Astrocyte of the cerebellum (primary cell): ENCODE measurements around the gene IL21R.

Experiments used
- DNase-seq: peaks from one replicate; pipeline ENCODE4 v3.0.0-alpha.2; 2011; ENCODE audit warnings: low read depth
- H3K4me3 ChIP-seq: 2 replicates; pipeline ENCODE4 v1.5.1; 2011; ENCODE audit warnings: mild to moderate bottlenecking, low read depth, low read length, moderate library complexity
- CTCF ChIP-seq: IDR thresholded peaks from 2 replicates; pipeline ENCODE4 v1.5.1; 2012; ENCODE audit warnings: low read length, low read depth, moderate library complexity, mild to moderate bottlenecking; ENCODE audit errors: missing control alignments
- in situ Hi-C: cut with HindIII; loops from 2 replicates; pipeline ENCODE4 v1.10.0; 2017; ENCODE audit warnings: low sequenced_read_pairs

The IL21R gene

GRCh38 chr16:27361987-27362386 lies 40.0 kb upstream of the IL21R start:
- no peak overlapping the region for H3K4me3 ChIP-seq
- no peak for TF ChIP-seq CTCF
- in situ Hi-C loops = no loop called here
- no peak for DNase-seq

- no peak for TF ChIP-seq CTCF
- in situ Hi-C loops = no loop called here
- DNase-seq = no peak
- H3K4me3 ChIP-seq = no peak overlapping the region
Observed at GRCh38 chr16:27362570-27363245, 39.3 kb upstream of the IL21R start.

DNA sequence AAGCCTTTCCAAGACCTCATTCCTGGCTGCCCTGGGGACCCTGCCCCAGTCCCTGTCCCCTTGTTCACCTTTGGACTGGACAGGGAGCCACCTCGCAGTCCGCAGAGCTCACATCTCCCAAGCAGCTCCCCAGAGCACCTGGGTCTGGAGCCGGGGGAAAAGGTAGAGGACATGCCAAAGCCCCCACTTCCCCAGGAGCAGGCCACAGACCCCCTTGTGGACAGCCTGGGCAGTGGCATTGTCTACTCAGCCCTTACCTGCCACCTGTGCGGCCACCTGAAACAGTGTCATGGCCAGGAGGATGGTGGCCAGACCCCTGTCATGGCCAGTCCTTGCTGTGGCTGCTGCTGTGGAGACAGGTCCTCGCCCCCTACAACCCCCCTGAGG lies 38.7 kb upstream of the IL21R start:
- no peak for DNase-seq
- in situ Hi-C loops = no loop called here
- no peak for TF ChIP-seq CTCF
- no peak overlapping the region for H3K4me3 ChIP-seq

- in situ Hi-C loops = no loop called here
- no peak for DNase-seq
- TF ChIP-seq CTCF = no peak
- no peak overlapping the region for H3K4me3 ChIP-seq
Observed at GRCh38 chr16:27363797-27364196, 38.2 kb upstream of the IL21R start.

DNA sequence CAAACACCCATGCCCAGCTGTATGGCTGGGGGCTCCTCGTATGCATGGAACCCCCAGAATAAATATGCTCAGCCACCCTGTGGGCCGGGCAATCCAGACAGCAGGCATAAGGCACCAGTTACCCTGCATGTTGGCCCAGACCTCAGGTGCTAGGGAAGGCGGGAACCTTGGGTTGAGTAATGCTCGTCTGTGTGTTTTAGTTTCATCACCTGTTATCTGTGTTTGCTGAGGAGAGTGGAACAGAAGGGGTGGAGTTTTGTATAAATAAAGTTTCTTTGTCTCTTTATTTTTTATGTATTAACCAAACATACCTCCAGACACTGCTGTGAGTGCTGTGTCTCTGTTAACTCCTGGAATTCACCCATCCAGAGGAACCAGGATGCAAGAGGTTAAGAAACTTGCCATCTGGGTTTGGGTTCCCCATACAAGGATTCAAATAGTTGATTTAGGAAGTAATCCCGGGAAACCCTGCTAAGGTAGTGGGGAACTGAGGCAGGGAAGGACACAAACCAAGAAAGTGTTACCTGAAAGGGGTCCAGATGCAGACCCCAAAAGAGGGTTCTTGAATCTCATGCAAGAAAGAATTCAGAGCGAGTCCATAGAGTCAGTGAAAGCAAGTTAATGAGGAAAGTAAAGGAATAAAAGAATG lies 37.4 kb upstream of the IL21R start:
- TF ChIP-seq CTCF = no peak
- DNase-seq = no peak
- H3K4me3 ChIP-seq = no peak overlapping the region
- in situ Hi-C loops = no loop called here

DNA sequence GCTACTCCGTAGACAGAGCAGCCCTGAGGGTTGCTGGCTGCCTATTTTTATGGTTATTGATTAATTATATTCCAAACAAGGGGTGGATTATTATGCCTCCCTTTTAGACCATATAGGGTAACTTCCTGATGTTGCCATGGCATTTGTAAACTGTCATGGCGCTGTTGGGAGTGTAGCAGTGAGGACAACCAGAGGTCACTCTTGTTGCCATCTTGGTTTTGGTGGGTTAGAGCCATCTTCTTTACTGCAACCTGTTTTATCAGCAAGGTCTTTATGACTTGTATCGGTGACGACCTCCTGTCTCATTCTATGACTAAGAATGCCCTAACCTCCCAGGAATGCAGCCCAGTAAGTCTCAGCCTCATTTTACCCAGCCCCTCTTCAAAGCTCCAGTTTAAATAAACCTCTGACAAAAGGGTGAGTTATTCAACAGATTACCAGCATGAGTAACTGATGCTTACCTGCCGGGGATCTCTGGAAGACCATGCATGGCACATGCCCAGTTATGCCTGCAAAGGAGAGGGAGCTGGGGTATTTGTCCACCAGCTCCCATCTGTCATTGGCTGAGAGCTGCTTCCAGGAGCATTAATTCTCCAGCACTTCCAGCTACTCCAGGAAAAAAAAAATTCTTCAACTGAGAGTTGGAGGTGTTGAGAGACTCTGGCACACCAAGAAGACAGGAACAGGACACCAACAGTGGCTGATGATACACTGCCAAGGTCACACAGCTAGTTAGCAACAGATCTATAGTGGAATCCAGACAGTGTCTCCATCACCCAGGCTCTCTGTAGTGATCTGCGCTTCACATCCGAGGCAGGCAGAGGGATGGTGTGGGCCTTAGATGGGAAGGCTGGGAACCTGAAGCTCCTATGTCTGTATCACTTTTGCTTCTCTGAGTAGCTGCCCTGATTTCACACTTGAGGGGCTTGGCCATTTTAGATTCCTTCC lies 36.6 kb upstream of the IL21R start:
- no peak for TF ChIP-seq CTCF
- no peak for DNase-seq
- in situ Hi-C loops = no loop called here
- no peak overlapping the region for H3K4me3 ChIP-seq
